GM12873 (cell line): ENCODE data around the gene STX16.

ENCODE experiments used
- CTCF ChIP-seq: IDR thresholded peaks from 2 replicates; pipeline ENCODE4 v1.5.1; 2012; ENCODE audit warnings: low read depth, mild to moderate bottlenecking, moderate library complexity, low read length, control low read depth; ENCODE audit not compliant: insufficient read depth; ENCODE audit errors: missing control alignments

The STX16 gene

GRCh38 chr20:58609026-58609425, 42.1 kb upstream of the STX16 start:
- TF ChIP-seq CTCF: no peak

GRCh38 chr20:58610071-58610800, 40.8 kb upstream of the STX16 start:
- no peak for TF ChIP-seq CTCF

GRCh38 chr20:58610811-58611210, 40.3 kb upstream of the STX16 start:
- TF ChIP-seq CTCF: no peak

GRCh38 chr20:58611236-58612030, 39.6 kb upstream of the STX16 start:
- TF ChIP-seq CTCF: no peak

GRCh38 chr20:58612121-58612691, 38.9 kb upstream of the STX16 start:
- TF ChIP-seq CTCF: no peak

- TF ChIP-seq CTCF: no peak
Measured at GRCh38 chr20:58613061-58613854, 37.8 kb upstream of the STX16 start.
